ENCODE measurements around the gene GRID2IP.

The GRID2IP gene

DNA sequence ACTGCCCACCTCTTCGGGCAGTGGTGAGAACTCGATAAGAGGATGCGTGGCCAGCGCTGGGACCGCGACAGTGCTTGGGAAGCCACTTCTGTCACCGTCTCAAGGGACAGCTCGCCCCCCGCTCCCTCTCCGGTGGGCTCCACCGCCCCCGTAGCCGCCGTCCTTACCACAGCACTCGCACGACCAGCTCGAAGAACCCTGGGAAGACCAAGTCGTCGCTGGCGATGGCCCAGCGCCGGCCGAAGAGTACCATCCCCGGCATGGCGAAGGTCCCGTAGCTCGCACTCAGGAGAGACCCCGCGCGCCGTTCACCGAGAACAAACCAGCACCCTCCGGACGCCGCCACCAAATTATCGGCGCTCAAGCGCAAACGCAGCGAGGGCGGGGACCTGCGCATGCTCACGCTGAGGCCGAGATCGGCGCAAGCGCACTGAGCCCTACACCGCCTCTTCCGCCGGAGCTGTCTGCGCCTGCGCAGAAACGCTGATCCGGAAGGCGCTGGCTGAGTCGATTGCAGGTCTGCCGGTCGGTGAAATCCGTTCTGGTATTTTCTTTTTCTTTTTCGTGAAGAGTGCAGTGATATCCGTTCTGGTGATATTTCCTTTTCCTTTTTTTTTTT, 103.6 kb downstream of the GRID2IP start, which contains the start of gene DAGLB:
Gene DAGLB, minus strand, starts transcription at position 374 of the 619 bp plus-strand sequence. Its CDS starts 112 bp downstream, at position 262.
- peak; percentile 93 to 95 for DNase-seq (ENCODE audit: low read depth in 2 of 2)

Data from activated CD4-positive, alpha-beta T cell treated with anti-CD3 and anti-CD28 coated beads for 24 hours (primary cell).